Astrocyte of the hippocampus (primary cell): Measurements from ENCODE around the gene CAPRIN2.
A peak's percentile ranks its signal among the peaks of the same experiment; 100 is the strongest.

ENCODE experiments used
- DNase-seq: peaks from one replicate; pipeline ENCODE4 v3.0.0; 2011; ENCODE audit warnings: low read depth, low spot score

Gene CAPRIN2

GRCh38 chr12:30764251-30764650 is 9.5 kb upstream of the CAPRIN2 start:
- DNase-seq = no peak

DNA sequence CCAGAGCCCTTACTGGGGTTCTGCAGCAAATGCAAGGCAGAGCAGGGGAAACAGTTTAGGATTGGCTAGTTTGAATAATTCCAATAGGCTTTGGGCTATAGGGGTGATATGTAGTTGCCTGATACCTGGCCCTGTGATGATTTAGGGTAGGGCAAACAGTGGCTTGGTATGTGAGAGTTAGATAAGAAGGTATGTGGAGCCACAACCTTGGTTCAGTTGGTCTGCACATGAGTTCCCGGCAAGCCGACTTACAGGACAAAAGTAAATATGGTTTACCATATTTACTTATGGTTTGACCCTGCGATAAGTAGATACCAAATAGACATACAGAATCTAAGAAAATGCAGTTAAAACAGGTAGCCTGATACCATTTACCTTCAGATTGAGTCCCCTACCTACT is 8.3 kb upstream of the CAPRIN2 start:
- no peak for DNase-seq

DNA sequence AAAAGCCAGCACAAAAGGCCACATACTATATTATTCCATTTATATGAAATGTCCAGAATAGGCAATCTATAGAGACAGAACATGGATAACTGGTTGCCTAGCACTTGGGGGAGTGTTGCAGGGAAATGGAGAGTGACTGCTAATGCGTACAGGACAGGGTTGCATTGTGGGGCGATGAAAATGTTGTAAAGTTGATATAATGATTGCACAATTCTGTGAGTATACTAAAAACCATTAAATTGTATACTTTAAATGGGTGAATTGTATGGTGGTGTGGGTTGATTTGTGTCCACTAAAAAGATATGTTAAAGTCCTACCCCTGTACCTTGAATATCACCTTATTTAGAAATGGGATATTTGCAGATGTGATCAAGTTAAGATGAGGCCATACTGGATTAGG is 7.0 kb upstream of the CAPRIN2 start:
- no peak for DNase-seq

- no peak for DNase-seq
Observed at GRCh38 chr12:30757316-30757715, 2.6 kb upstream of the CAPRIN2 start.

- DNase-seq = no peak
Observed at GRCh38 chr12:30756074-30756473, 1.3 kb upstream of the CAPRIN2 start.

GRCh38 chr12:30755395-30755762 is 628 bp upstream of the CAPRIN2 start:
- DNase-seq = no peak

DNA sequence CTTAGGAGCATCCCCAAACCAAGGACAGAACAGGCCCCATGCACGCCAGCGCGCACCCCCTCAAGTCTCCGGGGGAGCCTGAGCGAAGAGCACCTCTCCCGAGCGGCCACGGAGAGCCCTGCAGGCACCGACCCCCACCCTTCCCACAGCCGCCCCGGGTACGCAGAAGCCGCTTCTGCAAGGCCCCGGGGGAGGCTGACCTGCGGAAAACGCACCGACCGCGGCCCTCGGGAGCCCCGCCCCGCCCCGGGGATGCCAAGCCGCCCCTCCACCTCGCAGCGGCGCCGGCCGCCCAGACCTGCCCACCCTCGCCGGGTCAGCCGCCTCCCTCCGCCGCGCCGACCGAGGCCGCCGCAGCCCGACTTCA is 385 bp downstream of the CAPRIN2 start:
- no peak for DNase-seq

DNA sequence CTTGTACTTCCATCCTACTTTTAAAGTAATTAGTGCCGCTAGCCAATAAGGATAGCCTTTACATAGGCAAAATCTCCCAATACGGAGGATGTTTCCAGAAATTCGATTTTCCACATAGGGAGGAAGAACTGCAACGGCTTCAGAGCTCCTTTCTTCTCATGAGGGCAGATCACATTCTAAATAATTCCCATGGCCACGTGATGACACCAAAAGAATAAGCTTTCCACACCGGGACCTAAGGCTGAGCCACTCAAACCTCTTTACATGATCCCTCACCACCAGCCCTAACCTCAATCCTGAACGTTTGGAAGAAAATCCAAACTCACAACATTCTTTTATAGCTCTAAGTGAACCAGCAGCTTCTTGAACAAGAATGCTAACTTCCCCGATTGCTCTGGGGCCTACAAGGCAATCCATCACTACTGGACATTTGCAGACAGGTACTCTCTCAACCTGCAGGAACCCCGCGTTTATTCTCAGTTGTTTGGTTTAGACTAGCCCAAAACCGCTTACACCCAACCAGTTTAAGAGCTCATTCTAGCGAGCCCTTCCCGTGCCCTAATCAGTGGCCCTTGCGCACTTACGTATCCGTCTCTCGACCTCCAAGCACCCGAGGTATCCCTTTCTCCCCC is 884 bp downstream of the CAPRIN2 start:
- DNase-seq = peak; percentile 57

DNA sequence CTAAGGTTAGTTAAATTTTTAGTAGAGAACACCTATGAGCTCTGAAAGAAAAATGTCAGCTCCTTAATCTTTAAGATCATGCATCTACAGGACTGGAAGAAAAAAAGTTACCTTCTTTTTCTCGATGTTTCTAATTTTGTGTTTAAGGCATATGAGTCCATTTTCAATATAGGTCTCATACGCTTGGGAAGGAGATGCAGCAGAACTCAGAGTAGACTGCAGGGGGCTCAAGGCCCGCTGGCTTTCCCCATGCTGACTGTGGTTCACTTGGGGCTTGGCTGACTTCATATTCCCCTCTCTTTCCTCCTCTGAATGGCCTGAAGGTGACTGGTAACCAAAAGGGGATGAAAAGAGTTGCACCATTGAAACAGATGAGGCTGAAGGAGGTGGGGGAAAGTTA is 1.5 kb downstream of the CAPRIN2 start:
- peak; percentile 61 for DNase-seq

- DNase-seq = no peak
Observed at GRCh38 chr12:30752255-30752654, 2.5 kb downstream of the CAPRIN2 start.

- DNase-seq = no peak
Observed at GRCh38 chr12:30748147-30748546, 6.6 kb downstream of the CAPRIN2 start.

DNA sequence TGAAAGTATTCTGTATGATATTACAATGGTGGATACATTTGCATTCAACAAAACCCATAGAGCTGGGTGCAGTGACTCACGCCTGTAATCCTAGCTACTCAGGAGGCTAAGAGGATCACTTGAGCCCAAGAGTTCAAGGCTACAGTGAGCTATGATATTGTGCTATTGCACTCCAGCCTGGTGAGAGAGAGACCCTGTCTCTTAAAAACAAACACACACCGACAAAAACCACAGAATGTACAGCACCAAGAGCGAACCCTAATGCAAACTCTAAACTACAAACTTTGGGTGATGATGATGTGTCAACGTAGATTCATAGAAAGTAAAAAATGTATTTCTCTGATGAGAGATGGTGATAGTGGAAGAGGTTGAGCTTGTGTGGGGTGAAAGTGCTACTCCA is 8.6 kb downstream of the CAPRIN2 start:
- no peak for DNase-seq

DNA sequence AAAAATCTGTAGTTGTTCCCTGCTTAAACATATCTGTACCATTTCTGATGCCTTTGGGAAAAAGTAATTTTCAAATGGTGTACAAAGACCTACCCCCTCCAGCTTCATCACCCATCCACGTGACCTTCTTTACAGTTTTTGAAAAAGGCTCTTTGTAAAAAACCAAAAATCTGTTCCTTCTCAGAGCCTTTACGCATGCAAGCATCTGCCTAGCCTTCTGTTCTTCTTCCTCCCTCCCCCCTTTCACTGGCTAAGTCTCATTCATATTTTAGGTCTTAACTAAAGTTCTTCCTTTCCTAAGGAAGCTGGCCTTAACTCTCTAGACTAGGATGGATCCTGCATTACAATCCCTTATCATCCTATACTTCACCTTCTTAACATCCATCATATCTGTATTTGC is 10.4 kb downstream of the CAPRIN2 start:
- no peak for DNase-seq

- no peak for DNase-seq
Observed at GRCh38 chr12:30740274-30740673, 14.5 kb downstream of the CAPRIN2 start.

DNA sequence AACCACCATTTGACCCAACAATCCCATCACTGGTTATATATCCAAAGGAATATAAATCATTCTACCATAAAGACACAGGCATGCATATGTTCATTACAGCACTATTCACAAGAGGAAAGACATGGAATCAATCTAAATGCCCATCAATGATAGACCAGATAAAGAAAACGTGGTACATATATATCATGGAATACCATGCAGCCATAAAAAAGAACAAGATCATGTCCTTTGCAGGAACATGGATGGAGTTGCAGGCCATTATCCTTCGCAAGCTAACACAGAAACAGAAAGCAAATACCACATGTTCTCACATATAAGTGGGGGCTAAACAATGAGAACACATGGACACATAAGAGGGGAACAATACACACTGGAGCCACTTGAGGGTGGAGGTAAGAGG is 15.7 kb downstream of the CAPRIN2 start:
- DNase-seq = no peak

DNA sequence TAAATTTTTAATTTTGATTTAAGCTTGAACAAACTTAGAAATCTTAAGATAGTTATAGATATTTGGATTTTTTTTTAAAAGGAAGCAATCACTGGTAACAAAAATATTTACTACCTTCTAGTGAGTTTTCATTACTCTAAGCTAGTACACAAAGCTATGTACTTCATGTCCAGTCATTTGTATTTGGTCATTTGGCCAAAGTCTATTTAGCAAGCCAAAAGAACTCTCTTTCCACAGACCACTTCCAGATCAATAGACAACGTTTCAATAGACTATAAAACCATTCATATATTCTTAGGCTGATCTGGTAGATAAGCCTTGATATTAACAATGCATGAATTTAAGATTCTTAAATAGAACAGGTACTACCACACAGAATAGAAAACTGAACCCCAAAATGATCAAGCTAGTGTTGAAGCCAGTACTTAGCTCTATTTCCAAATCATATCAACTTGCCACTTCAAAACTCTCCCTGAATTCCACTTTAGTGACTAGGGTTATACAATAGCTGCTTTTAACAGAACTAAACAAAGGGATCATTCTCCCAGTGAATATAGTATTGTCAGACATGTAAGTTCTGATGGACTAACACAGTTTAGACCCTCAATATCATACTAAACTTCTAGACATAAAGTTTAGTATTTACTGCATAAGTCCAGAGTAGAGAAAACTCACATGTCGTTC is 21.7 kb downstream of the CAPRIN2 start:
- no peak for DNase-seq

DNA sequence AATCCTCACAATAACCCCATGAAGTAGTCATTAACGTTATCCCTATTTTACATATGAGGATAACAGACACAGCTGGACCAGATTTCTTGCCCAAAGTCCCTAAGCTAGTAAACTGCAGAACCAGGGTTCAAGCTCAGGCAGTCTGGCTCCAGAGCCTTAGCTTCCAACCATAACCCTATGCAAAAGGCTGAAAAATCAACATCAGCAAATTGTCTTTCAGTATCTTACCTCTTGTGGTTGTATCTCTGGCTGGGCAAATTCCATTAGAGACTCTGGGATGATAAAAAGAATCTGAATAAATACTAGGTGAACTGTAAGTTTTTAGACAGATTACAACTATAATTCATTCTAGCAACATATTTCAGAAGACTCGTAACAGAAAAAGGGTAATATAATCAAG is 24.7 kb downstream of the CAPRIN2 start:
- DNase-seq = no peak

DNA sequence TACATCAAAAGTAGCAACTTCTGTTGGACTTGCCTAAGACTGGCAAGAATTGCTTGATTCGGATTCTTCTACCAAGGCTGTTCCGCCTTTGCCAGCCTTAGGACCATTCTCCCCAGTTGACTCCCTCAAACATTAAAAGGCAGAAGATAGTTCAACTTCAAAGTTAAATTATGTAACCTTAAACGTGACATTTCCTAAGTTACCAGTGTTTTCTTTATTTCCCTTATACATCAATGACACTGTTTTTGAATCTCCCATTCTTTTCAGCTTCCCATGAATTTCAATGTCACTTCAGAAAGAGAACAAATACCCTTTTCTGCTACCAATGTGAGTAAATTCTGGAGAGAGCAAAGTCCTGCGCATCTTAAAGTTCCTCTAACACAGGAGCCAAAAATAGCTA is 25.2 kb downstream of the CAPRIN2 start:
- no peak for DNase-seq

- DNase-seq = no peak
Observed at GRCh38 chr12:30726647-30727046, 28.1 kb downstream of the CAPRIN2 start.

GRCh38 chr12:30725739-30726138 is 29.0 kb downstream of the CAPRIN2 start:
- peak; percentile 62 for DNase-seq

DNA sequence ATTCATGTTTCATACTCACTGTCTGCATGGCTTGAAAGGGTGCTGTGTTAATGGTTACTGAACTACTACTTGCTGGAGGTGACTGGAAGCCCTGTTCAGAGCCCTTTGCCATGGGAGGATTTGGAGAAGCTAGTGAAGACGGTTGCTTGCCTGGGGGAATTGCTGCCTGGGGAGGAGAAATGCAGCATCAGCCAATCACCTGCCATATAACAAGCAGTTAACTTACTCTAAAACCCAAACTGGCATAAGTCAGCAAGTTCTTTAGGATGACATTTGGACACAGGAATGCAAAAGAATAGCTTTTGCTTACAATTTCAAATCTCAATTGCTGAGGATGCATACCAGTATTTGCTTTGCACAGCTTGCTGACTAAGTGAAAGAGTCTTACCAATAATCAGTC is 35.7 kb downstream of the CAPRIN2 start:
- DNase-seq = peak; percentile 73

GRCh38 chr12:30707613-30708342 is 47.0 kb downstream of the CAPRIN2 start:
- no peak for DNase-seq

DNA sequence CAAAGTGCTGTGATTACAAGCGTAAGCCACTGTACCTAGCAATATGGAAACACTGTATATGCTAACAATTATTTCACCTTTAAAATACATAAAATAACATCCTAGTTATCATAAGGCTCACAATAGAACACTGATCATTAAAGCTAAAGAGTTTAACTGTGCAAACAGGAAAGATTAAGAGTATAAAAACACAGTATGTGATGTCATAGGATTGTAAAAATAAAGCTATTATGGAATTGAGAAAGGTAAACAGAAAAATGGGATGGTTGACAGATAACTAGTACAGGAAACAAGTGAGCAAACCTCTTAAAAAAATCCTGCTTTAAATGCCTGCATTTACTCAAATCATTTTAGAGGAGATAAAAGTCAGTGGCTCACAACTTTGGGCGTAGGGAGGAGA is 48.3 kb downstream of the CAPRIN2 start:
- DNase-seq = no peak
